ENCODE measurements around the gene ECHS1. TPM values are rescaled to one million over a fixed set of nuclear protein-coding genes. Genes with fewer than 3 reads are reported as not detected.

Gene ECHS1
- total and polyA plus RNA-seq, 8 donors: 5.3 to 103 (median 69.2) TPM

DNA sequence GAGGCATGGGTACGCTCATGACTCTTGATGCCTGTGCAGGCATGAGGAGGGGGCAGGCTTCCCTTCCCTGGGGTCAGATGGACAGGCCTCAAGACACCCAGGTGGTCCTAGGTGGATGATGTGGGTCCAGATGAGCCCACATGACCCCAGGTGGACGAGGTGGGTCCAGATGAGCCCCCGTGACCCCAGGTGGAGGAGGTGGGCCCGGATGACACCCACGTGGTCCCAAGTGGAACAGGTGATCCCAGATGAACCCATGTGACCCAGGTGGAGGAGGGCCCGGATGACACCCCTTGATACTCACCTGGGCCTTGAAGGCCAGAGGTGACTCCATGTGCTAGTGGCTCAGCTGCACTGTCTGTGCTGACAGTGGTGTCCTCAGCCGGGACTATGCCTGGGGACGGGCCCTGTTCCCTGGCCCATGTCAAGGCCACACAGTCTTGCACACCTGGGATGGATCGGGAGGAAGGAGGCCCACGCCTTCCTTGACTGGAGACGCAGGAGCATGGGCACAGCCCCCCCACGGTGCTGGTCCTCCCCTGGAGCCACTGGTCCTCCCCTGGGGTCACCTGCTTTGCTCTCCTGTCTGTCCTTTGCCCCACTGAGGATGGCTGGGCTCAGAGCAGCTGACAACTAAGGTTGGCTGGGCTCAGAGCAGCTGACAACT is 22.7 kb downstream of the ECHS1 start:
- Histone ChIP-seq H3K27me3 (peaks cover 0 to 74% (median 30%) of the 10 kb centered on the region in 3 donors), H3K36me3 (no peaks in the 10 kb centered on the region), H3K4me1 (peaks cover 0 to 9% (median 7%) of the 10 kb centered on the region in 4 donors), H3K27ac (no peak overlapping the region), H3K9me3 (no peaks in the 10 kb centered on the region), H3K4me3 (no peak overlapping the region)
- intact Hi-C loops (cut with DNase I; ENCODE audit: low total_unique reads): no loop called here
- DNase-seq: no peak
- TF ChIP-seq POLR2A (IDR thresholded peaks at IDR 0.05): no peak
- TF ChIP-seq EP300 (IDR thresholded peaks at IDR 0.05): no peak
- TF ChIP-seq, protein P1, sequence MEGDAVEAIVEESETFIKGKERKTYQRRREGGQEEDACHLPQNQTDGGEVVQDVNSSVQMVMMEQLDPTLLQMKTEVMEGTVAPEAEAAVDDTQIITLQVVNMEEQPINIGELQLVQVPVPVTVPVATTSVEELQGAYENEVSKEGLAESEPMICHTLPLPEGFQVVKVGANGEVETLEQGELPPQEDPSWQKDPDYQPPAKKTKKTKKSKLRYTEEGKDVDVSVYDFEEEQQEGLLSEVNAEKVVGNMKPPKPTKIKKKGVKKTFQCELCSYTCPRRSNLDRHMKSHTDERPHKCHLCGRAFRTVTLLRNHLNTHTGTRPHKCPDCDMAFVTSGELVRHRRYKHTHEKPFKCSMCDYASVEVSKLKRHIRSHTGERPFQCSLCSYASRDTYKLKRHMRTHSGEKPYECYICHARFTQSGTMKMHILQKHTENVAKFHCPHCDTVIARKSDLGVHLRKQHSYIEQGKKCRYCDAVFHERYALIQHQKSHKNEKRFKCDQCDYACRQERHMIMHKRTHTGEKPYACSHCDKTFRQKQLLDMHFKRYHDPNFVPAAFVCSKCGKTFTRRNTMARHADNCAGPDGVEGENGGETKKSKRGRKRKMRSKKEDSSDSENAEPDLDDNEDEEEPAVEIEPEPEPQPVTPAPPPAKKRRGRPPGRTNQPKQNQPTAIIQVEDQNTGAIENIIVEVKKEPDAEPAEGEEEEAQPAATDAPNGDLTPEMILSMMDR (IDR thresholded peaks at IDR 0.05): no peak
- no peak for TF ChIP-seq POLR2AphosphoS5 (IDR thresholded peaks at IDR 0.05)
- WGBS, 5 donors: 75 to 90% (median 81%) methylated on average over 2 to 12 of the region's 12 CpGs

DNA sequence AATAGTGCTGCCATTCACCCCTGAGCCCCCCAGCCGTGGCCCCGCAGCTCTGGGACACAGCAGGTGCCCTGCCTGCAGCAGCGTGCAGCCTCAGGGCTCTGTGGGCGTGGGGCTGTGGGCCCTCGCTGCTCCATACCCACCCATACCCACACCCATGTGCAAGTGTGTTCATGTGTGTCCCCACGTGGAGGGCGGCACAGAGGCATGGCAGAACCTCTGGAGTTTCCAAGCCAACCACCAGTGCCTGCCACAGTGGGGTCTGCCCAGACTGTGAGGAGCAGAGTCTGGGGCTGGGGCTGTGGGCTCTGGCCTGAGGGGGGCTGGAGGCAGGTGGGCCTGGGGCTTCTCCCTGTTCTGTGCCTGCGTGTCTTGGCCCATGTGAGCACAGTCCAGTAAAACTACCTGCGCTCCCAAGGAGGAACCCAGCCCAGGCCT is 23.6 kb downstream of the ECHS1 start:
- no peak for DNase-seq
- Histone ChIP-seq H3K36me3 (no peaks in the 10 kb centered on the region), H3K27ac (no peak overlapping the region), H3K27me3 (peaks cover 0 to 82% (median 36%) of the 10 kb centered on the region in 3 donors), H3K4me3 (no peak overlapping the region), H3K4me1 (peaks cover 0 to 9% (median 7%) of the 10 kb centered on the region in 4 donors), H3K9me3 (no peaks in the 10 kb centered on the region)
- TF ChIP-seq POLR2AphosphoS5 (IDR thresholded peaks at IDR 0.05) (no peak), POLR2A (IDR thresholded peaks at IDR 0.05) (no peak), EP300 (IDR thresholded peaks at IDR 0.05) (no peak)
- TF ChIP-seq, protein P1 (IDR thresholded peaks at IDR 0.05): no peak
- 69 to 100% (median 71%) methylated on average over 2 to 9 of the region's 9 CpGs for WGBS, 5 donors
- intact Hi-C loops (cut with DNase I; ENCODE audit: low total_unique reads): no loop called here

DNA sequence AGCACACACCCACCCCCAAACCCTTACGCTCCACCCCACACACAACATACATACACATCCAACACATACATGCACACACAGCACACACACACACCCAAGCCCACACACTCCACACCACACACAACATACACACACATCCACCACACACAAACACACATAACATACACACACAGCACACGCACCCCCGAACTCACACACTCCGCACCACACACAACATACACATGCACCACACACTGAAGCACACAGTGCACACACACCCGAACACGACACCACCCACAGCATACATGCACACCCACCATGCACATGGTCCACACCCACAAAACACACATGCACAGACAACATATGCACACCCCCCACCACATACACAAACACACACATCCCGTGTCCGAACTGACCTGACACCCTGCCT is 24.0 kb downstream of the ECHS1 start:
- 74 to 83% (median 79%) methylated on average over 8 of the region's 8 CpGs for WGBS, 5 donors
- TF ChIP-seq EP300 (IDR thresholded peaks at IDR 0.05) (no peak), POLR2A (IDR thresholded peaks at IDR 0.05) (no peak), POLR2AphosphoS5 (IDR thresholded peaks at IDR 0.05) (no peak)
- TF ChIP-seq, protein P1 (IDR thresholded peaks at IDR 0.05): no peak
- Histone ChIP-seq H3K9me3 (no peaks in the 10 kb centered on the region), H3K4me3 (no peak overlapping the region), H3K27ac (no peak overlapping the region), H3K27me3 (peaks cover 0 to 87% (median 40%) of the 10 kb centered on the region in 3 donors), H3K36me3 (no peaks in the 10 kb centered on the region), H3K4me1 (peaks cover 0 to 9% (median 7%) of the 10 kb centered on the region in 4 donors)
- intact Hi-C loops (cut with DNase I; ENCODE audit: low total_unique reads): no loop called here
- no peak for DNase-seq

DNA sequence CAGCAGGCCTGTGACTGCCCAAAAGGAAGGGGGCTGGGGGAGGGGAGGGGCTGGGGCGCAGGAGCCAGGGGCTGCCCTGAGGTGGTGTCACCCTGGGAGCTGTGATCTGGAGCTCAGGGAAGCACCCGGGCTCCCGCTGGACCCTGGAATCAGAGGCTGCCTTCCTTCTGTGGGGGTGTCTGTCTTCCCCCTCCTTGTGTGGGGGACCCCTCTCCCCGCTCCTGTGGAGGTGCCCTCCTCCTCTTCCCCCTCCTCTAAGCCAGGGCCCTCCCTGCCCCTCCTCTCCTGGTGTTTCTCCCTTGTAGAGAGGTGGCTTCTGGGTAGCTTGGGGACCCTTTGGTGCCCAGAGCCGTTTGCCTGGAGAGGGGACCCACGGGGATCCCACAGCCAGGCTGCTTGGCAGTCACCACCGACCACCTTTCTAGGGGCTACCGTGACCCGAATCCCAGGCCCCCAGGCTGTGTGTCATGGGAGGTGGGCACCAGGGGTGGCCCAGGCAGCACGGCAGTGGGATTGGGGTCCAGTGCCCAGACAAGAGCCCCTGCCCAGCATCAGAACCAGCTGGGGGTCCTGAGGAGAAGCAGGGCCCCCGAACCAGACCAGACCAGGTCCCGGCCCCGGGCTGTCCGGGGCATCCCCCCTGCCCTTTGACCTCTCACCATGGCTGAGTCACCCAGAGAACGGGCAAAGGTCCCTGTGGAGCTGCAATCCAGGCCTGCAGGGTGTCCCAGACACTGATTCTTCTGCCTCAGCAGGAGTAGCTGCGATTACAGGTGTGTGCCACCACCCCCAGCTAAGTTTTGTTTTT is 25.2 kb downstream of the ECHS1 start:
- intact Hi-C loops (cut with DNase I; ENCODE audit: low total_unique reads): no loop called here
- Histone ChIP-seq H3K4me3 (no peak overlapping the region), H3K27me3 (peaks cover 0 to 97% (median 46%) of the 10 kb centered on the region in 3 donors), H3K27ac (no peak overlapping the region), H3K4me1 (peaks cover 0 to 9% (median 7%) of the 10 kb centered on the region in 4 donors), H3K9me3 (no peaks in the 10 kb centered on the region), H3K36me3 (no peaks in the 10 kb centered on the region)
- DNase-seq: no peak
- TF ChIP-seq, protein P1 (IDR thresholded peaks at IDR 0.05): no peak
- TF ChIP-seq POLR2A (IDR thresholded peaks at IDR 0.05) (no peak), EP300 (IDR thresholded peaks at IDR 0.05) (no peak), POLR2AphosphoS5 (IDR thresholded peaks at IDR 0.05) (no peak)
- 44 to 62% (median 47%) methylated on average over 15 to 16 of the region's 16 CpGs for WGBS, 5 donors

Measured in stomach (tissue), 9 donors.